H1 (cell line): ENCODE results near the gene NT5C1A. TPM values are rescaled to one million over a fixed set of nuclear protein-coding genes. Genes with fewer than 3 reads are reported as not detected.

Experiments used
- ASH2L ChIP-seq: fragments of 200-600, 300-600 bp; sonication (generic); IDR thresholded peaks from one replicate; pipeline ENCODE4 v1.7.1; 2017; ENCODE audit warnings: low read length
- CHD7 ChIP-seq: fragments of 300-600 bp; sonication (generic); IDR thresholded peaks from 2 replicates; pipeline ENCODE4 v1.7.1; 2012; ENCODE audit warnings: low read length, moderate library complexity, mild to moderate bottlenecking, inconsistent platforms; ENCODE audit not compliant: insufficient replicate concordance
- CREB1 ChIP-seq: IDR thresholded peaks from 2 replicates; pipeline ENCODE4 v1.6.1; 2012; ENCODE audit warnings: inconsistent platforms
- EGR1 ChIP-seq: IDR thresholded peaks from 2 replicates; pipeline ENCODE4 v1.6.1; 2011; ENCODE audit warnings: low read depth, low read length, borderline replicate concordance
- NANOG ChIP-seq: IDR thresholded peaks from 2 replicates; pipeline ENCODE4 v1.6.1; 2011; ENCODE audit warnings: low read length, low read depth, mild to moderate bottlenecking, inconsistent platforms; ENCODE audit not compliant: insufficient read depth, poor library complexity, severe bottlenecking
- RBBP5 ChIP-seq: IDR thresholded peaks from 2 replicates; pipeline ENCODE4 v1.7.1; 2012; ENCODE audit warnings: low read depth, mild to moderate bottlenecking, inconsistent platforms, low read length, moderate library complexity, borderline replicate concordance
- SUZ12 ChIP-seq: fragments of 200-600 bp; sonication (generic); IDR thresholded peaks from 2 replicates; pipeline ENCODE4 v1.6.1; 2012; ENCODE audit warnings: mild to moderate bottlenecking, inconsistent platforms, low read length, moderate library complexity, mixed read lengths
- TAF7 ChIP-seq: optimal IDR thresholded peaks from 2 replicates; pipeline ENCODE3; 2011; ENCODE audit warnings: low read depth, mild to moderate bottlenecking, inconsistent platforms, low read length, moderate library complexity, borderline replicate concordance
- TCF12 ChIP-seq: IDR thresholded peaks from 2 replicates; pipeline ENCODE4 v1.6.1; 2011; ENCODE audit warnings: low read depth, mild to moderate bottlenecking, low read length
- YY1 ChIP-seq: IDR thresholded peaks from 2 replicates; pipeline ENCODE4 v1.6.1; 2011; ENCODE audit warnings: low read depth, mild to moderate bottlenecking, low read length
- polyA plus RNA-seq, 7 experiments: library from polyadenylated mRNA; depleted of rRNA in 3 of 7; stranded (reverse) in 5 of 7; unstranded in 2 of 7; fragments of >200 nt in 5 of 7; fragments of 200-250 nt in 2 of 7; gene quantifications; 1 replicate in 5 of 7; 2 replicates in 1 of 7; 4 replicates in 1 of 7; pipeline versions ENCODE4 v1.2.1 to v1.2.3, GENCODE V29; 2011 to 2013; ENCODE audit warnings: missing spikeins in 2 of 7, mixed read lengths in 2 of 7
- total RNA-seq: library from RNA; stranded (reverse); fragmentation: NEBNext Ultra II Directional; extraction: Animal tissue kit (Norgen Biotek cat#: 25700); gene quantifications from 2 replicates; pipeline ENCODE4 v1.2.1, GENCODE V29; 2021

The NT5C1A gene
- total and polyA plus RNA-seq, 2 of the 8 experiments (the other 6 are each of a cell fraction or from before 2014, with no cell fraction given) = not detected

DNA sequence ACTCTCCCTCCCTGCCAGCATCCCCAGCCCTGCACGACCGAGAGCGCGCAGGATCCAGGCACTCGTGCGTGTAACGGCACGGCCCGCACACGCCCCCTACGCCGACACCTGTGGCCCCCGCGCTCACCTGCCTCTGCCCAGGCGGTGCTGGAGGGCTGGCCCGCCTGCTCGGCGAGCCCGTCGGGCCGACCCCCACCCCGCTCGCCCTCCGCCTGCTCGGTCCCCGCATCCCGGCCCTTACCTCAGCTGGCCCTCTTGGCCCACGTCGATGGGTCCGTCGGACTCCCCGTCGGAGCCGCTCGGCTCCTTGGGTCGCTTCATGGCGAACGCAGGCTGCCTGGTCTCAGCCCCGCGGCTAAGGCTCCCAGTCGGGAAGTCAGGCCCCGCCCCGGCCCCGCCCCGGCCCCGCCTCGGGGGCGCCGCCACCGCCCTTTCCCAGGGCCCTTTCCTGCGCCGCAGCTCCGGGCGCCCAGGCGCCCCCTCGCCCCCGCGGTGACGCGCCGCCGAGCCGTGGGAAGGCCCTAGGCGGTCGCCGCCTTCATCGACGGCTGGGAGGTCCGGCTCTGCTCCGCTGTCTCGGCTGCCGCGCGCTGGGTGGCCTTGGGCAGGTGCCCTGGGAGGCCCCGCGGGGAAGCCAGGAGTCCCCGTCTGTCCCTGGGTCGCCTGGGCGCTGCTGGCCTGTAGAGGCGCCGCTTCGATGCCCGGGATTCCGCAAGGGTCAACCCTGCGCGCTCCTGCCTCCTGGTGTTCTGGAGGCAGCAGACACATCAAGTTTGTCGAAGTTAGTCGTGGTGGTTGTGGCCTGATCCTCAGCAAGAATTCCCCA is 32.4 kb downstream of the NT5C1A start, which contains the start of gene HEYL (continued):
- TF ChIP-seq CHD7 (no peak), NANOG (no peak), RBBP5 (peak; percentile 41; the same call in 1 of the 2 replicates), EGR1 (no peak; the same call in 1 of the 2 replicates), TCF12 (no peak), YY1 (no peak), ASH2L (peak; percentile 29), TAF7 (no peak), SUZ12 (peak; percentile 25; the same call in 1 of the 2 replicates), CREB1 (no peak)
